ENCODE measurements around the gene DSG2.

DSG2 gene

DNA sequence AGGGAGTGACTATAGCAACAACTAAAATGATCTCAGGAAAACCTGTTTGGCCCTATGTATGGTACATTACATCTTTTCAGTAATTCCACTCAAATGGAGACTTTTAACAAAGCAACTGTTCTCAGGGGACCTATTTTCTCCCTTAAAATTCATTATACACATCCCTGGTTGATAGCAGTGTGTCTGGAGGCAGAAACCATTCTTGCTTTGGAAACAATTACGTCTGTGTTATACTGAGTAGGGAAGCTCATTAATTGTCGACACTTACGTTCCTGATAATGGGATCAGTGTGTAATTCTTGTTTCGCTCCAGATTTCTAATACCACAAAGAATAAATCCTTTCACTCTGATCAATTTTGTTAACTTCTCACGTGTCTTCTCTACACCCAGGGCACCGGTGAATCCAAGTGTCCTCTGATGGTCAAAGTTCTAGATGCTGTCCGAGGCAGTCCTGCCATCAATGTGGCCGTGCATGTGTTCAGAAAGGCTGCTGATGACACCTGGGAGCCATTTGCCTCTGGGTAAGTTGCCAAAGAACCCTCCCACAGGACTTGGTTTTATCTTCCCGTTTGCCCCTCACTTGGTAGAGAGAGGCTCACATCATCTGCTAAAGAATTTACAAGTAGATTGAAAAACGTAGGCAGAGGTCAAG lies 94.7 kb downstream of the DSG2 start:
- H3K4me3 ChIP-seq (ENCODE audit: low read depth, low read length): no peak overlapping the region
- TF ChIP-seq, protein P1, sequence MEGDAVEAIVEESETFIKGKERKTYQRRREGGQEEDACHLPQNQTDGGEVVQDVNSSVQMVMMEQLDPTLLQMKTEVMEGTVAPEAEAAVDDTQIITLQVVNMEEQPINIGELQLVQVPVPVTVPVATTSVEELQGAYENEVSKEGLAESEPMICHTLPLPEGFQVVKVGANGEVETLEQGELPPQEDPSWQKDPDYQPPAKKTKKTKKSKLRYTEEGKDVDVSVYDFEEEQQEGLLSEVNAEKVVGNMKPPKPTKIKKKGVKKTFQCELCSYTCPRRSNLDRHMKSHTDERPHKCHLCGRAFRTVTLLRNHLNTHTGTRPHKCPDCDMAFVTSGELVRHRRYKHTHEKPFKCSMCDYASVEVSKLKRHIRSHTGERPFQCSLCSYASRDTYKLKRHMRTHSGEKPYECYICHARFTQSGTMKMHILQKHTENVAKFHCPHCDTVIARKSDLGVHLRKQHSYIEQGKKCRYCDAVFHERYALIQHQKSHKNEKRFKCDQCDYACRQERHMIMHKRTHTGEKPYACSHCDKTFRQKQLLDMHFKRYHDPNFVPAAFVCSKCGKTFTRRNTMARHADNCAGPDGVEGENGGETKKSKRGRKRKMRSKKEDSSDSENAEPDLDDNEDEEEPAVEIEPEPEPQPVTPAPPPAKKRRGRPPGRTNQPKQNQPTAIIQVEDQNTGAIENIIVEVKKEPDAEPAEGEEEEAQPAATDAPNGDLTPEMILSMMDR (IDR thresholded peaks at IDR 0.05; ENCODE audit: low read depth, low read length, missing control alignments): no peak
- DNase-seq (ENCODE audit: low read depth): no peak

DNA sequence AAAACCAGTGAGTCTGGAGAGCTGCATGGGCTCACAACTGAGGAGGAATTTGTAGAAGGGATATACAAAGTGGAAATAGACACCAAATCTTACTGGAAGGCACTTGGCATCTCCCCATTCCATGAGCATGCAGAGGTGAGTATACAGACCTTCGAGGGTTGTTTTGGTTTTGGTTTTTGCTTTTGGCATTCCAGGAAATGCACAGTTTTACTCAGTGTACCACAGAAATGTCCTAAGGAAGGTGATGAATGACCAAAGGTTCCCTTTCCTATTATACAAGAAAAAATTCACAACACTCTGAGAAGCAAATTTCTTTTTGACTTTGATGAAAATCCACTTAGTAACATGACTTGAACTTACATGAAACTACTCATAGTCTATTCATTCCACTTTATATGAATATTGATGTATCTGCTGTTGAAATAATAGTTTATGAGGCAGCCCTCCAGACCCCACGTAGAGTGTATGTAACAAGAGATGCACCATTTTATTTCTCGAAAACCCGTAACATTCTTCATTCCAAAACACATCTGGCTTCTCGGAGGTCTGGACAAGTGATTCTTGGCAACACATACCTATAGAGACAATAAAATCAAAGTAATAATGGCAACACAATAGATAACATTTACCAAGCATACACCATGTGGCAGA lies 97.3 kb downstream of the DSG2 start:
- TF ChIP-seq, protein P1 (IDR thresholded peaks at IDR 0.05; ENCODE audit: low read depth, low read length, missing control alignments): no peak
- no peak overlapping the region for H3K4me3 ChIP-seq (ENCODE audit: low read depth, low read length)
- DNase-seq (ENCODE audit: low read depth): no peak

DNA sequence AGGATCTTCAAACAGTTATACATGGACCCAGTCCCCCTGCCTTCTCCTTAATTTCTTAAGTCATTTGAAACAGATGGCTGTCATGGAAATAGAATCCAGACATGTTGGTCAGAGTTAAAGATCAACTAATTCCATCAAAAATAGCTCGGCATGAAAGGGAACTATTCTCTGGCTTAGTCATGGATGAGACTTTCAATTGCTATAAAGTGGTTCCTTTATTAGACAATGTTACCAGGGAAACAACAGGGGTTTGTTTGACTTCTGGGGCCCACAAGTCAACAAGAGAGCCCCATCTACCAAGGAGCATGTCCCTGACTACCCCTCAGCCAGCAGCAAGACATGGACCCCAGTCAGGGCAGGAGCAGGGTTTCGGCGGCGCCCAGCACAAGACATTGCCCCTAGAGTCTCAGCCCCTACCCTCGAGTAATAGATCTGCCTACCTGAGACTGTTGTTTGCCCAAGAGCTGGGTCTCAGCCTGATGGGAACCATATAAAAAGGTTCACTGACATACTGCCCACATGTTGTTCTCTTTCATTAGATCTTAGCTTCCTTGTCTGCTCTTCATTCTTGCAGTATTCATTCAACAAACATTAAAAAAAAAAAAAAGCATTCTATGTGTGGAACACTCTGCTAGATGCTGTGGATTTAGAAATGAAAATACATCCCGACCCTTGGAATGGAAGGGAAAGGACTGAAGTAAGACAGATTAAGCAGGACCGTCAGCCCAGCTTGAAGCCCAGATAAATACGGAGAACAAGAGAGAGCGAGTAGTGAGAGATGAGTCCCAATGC lies 98.3 kb downstream of the DSG2 start:
- DNase-seq (ENCODE audit: low read depth): no peak
- H3K4me3 ChIP-seq (ENCODE audit: low read depth, low read length): no peak overlapping the region
- TF ChIP-seq, protein P1 (IDR thresholded peaks at IDR 0.05; ENCODE audit: low read depth, low read length, missing control alignments): no peak

DNA sequence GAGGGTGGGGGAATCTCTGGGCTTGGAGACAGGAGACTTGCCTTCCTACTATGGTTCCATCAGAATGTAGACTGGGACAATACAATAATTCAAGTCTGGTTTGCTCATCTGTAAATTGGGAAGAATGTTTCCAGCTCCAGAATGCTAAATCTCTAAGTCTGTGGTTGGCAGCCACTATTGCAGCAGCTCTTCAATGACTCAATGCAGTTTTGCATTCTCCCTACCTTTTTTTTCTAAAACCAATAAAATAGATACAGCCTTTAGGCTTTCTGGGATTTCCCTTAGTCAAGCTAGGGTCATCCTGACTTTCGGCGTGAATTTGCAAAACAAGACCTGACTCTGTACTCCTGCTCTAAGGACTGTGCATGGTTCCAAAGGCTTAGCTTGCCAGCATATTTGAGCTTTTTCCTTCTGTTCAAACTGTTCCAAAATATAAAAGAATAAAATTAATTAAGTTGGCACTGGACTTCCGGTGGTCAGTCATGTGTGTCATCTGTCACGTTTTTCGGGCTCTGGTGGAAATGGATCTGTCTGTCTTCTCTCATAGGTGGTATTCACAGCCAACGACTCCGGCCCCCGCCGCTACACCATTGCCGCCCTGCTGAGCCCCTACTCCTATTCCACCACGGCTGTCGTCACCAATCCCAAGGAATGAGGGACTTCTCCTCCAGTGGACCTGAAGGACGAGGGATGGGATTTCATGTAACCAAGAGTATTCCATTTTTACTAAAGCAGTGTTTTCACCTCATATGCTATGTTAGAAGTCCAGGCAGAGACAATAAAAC lies 100.2 kb downstream of the DSG2 start:
- TF ChIP-seq, protein P1 (IDR thresholded peaks at IDR 0.05; ENCODE audit: low read depth, low read length, missing control alignments): no peak
- no peak overlapping the region for H3K4me3 ChIP-seq (ENCODE audit: low read depth, low read length)
- DNase-seq (ENCODE audit: low read depth): no peak
